SH-SY5Y (cell line): ENCODE results near the gene IL17RE.
A peak's percentile ranks its signal among the peaks of the same experiment; 100 is the strongest.

Experiments used
- GATA2 ChIP-seq: IDR thresholded peaks from 2 replicates; pipeline ENCODE4 v1.6.1; 2011; ENCODE audit warnings: mild to moderate bottlenecking, low read depth, low read length
- GATA3 ChIP-seq: IDR thresholded peaks from 2 replicates; pipeline ENCODE4 v1.6.1; 2011; ENCODE audit warnings: low read depth, mild to moderate bottlenecking, low read length, moderate library complexity

The IL17RE gene

GRCh38 chr3:9951126-9951525, 48.5 kb downstream of the IL17RE start:
- TF ChIP-seq GATA3 (no peak), GATA2 (no peak)

GRCh38 chr3:9951598-9951961, 48.9 kb downstream of the IL17RE start:
- TF ChIP-seq GATA2 (no peak), GATA3 (no peak)

GRCh38 chr3:9951962-9952805, 49.5 kb downstream of the IL17RE start, which contains the start of gene PRRT3:
Gene PRRT3 (minus strand): TSS chr3:9952408. CDS start chr3:9950115, 2,293 bp downstream.
- TF ChIP-seq GATA2, result no peak
- TF ChIP-seq GATA3, result no peak

- TF ChIP-seq GATA3 (no peak), GATA2 (peak; percentile 37; the same call in 1 of the 2 replicates)
Measured at GRCh38 chr3:9955067-9955502, 52.4 kb downstream of the IL17RE start.

- TF ChIP-seq GATA2, result no peak
- TF ChIP-seq GATA3, result no peak
Measured at GRCh38 chr3:9955611-9956352, 53.1 kb downstream of the IL17RE start.

- no peak for TF ChIP-seq GATA3
- TF ChIP-seq GATA2, result no peak
Measured at GRCh38 chr3:9957214-9957613, 54.6 kb downstream of the IL17RE start.

GRCh38 chr3:9965200-9965875, 62.7 kb downstream of the IL17RE start:
- TF ChIP-seq GATA2, result no peak
